Kidney (tissue), 14 donors: ENCODE results near the gene KLK7. TPM values are rescaled to one million over a fixed set of nuclear protein-coding genes. Genes with fewer than 3 reads are reported as not detected.

ENCODE experiments used
- DNase-seq, 5 donors: peaks; one replicate each; pipeline ENCODE4 v3.0.0-alpha.2; 2013 to 2020
- FAIRE-seq: peaks from 2 replicates; lab custom pipeline; 2012; peaks lifted over from hg19 to GRCh38; lab: Jason Lieb, UNC
- H3K27ac ChIP-seq, 2 donors: one replicate each; pipeline ENCODE4 v1.7.0; 2013; ENCODE audit warnings: low read depth in 2 of 2, low read length in 2 of 2, inconsistent platforms in 1 of 2
- H3K27me3 ChIP-seq: one replicate; pipeline ENCODE4 v1.7.1; 2013; ENCODE audit warnings: low read length, inconsistent platforms; ENCODE audit not compliant: control insufficient read depth, insufficient read depth
- H3K36me3 ChIP-seq, 3 donors: one replicate each; pipeline versions ENCODE4 v1.7.0 to v1.7.1; 2013; ENCODE audit warnings: low read length in 3 of 3, control low read depth in 1 of 3, inconsistent platforms in 1 of 3; ENCODE audit not compliant: insufficient read depth in 3 of 3, control insufficient read depth in 2 of 3
- H3K4me1 ChIP-seq, 3 donors: one replicate each; pipeline versions ENCODE4 v1.7.0 to v1.7.1; 2013; ENCODE audit warnings: low read length in 3 of 3, inconsistent platforms in 1 of 3, low read depth in 1 of 3; ENCODE audit not compliant: control insufficient read depth in 2 of 3, insufficient read depth in 2 of 3
- H3K4me3 ChIP-seq, 3 donors: one replicate each; pipeline versions ENCODE4 v1.7.0 to v1.8.1; 2013; ENCODE audit warnings: low read length in 3 of 3, control low read depth in 1 of 3, inconsistent platforms in 1 of 3
- H3K9ac ChIP-seq, 3 donors: one replicate each; pipeline versions ENCODE4 v1.7.0 to v1.7.1; 2013; ENCODE audit warnings: low read length in 3 of 3, control low read depth in 1 of 3, inconsistent platforms in 1 of 3
- H3K9me3 ChIP-seq, 3 donors: one replicate each; pipeline versions ENCODE4 v1.7.0 to v1.7.1; 2013; ENCODE audit warnings: low read length in 3 of 3, control low read depth in 1 of 3, inconsistent platforms in 1 of 3; ENCODE audit not compliant: control insufficient read depth in 2 of 3, insufficient read depth in 1 of 3
- intact Hi-C: fragments of 100-400 bp; cut with DNase I; formaldehyde crosslinking; loops from one replicate; pipeline ENCODE4 v1.11.1; 2022
- polyA plus RNA-seq: library from polyadenylated mRNA; stranded (reverse); fragments of 350-450 nt; fragmentation: Illumina TruSeq; extraction: RNeasy Lipid Tissue Mini Kit (QIAGEN cat#74804); gene quantifications from one replicate; pipeline ENCODE4 v1.2.3, GENCODE V29; 2014; ENCODE audit warnings: low read depth, low replicate concordance; ENCODE audit not compliant: insufficient read depth
- total RNA-seq: library from RNA; stranded (reverse); fragmentation: NEBNext Ultra II Directional; extraction: Animal tissue kit (Norgen Biotek cat#: 25700); gene quantifications from one replicate; pipeline ENCODE4 v1.2.1, GENCODE V29; 2021
- TF ChIP-seq, protein P1 (sequence below): IDR thresholded peaks from 3 replicates; pipeline ENCODE4 v1.5.1; 2012; ENCODE audit warnings: mild to moderate bottlenecking, moderate library complexity, borderline replicate concordance; ENCODE audit not compliant: insufficient read depth; ENCODE audit errors: extremely low read depth
- donor health status: control.
- donor health status: control.
- donor health status: control.
- donor health status: control.
- donor health status: control.
- donor health status: DM: yes; HTN: yes; CAD: no.
- donor health status: Normal renal cell carcinoma (clear cell type).

KLK7 gene
- total and polyA plus RNA-seq, 2 donors from 2014 or later: 1.0 to 22.5 TPM

DNA sequence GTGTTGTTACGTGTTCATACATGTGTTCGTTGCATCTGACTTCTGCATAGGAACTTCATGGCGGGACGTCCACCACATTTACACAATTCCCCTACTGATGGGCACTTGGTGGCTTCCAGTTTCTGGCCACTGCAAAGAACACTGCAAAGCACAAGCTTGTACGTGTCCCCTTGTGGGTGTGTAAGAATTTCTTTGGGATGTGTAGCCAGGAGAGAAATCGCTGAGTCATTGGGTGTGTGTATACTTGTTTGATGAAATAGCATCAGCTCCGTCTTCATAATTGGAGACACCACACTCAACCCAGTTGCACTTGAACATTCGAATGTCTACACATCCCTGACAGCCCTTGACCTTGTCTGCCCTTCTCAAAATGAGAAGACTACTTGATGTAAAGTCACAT lies 50.1 kb downstream of the KLK7 start:
- TF ChIP-seq, protein P1, sequence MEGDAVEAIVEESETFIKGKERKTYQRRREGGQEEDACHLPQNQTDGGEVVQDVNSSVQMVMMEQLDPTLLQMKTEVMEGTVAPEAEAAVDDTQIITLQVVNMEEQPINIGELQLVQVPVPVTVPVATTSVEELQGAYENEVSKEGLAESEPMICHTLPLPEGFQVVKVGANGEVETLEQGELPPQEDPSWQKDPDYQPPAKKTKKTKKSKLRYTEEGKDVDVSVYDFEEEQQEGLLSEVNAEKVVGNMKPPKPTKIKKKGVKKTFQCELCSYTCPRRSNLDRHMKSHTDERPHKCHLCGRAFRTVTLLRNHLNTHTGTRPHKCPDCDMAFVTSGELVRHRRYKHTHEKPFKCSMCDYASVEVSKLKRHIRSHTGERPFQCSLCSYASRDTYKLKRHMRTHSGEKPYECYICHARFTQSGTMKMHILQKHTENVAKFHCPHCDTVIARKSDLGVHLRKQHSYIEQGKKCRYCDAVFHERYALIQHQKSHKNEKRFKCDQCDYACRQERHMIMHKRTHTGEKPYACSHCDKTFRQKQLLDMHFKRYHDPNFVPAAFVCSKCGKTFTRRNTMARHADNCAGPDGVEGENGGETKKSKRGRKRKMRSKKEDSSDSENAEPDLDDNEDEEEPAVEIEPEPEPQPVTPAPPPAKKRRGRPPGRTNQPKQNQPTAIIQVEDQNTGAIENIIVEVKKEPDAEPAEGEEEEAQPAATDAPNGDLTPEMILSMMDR: no peak
- no peaks in the 10 kb centered on the region for H3K27me3 ChIP-seq
- intact Hi-C loops: no loop called here
- H3K9ac ChIP-seq: no peak overlapping the region
- H3K9me3 ChIP-seq: no peaks in the 10 kb centered on the region
- no peak overlapping the region for H3K27ac ChIP-seq
- H3K4me3 ChIP-seq: no peak overlapping the region
- H3K36me3 ChIP-seq: no peaks in the 10 kb centered on the region
- H3K4me1 ChIP-seq: no peaks in the 10 kb centered on the region
- FAIRE-seq (no peak), DNase-seq (no peak)

DNA sequence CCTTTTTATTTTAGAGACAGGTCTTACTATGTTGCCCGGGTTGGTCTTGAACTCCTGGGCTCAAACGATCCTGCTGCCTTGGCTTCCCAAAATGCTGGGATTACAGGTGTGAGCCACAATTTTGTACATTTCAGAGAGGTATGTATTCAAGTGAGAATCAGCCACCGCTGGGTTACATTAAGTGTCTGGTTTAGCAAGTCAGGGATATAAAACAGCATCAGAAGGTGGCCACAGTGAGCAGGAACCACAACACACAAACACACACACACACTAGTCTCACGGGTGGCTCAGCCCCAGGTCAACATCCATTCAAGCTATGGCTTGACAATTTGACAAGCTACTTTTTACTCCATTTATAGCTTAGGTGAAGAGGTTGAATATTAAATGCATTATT lies 51.0 kb downstream of the KLK7 start:
- no peak for FAIRE-seq
- no peak overlapping the region for H3K9ac ChIP-seq
- H3K27ac ChIP-seq: no peak overlapping the region
- TF ChIP-seq, protein P1: no peak
- no peaks in the 10 kb centered on the region for H3K36me3 ChIP-seq
- intact Hi-C loops: no loop called here
- H3K9me3 ChIP-seq: no peaks in the 10 kb centered on the region
- H3K4me1 ChIP-seq: no peaks in the 10 kb centered on the region
- DNase-seq: no peak
- H3K4me3 ChIP-seq: no peak overlapping the region
- no peaks in the 10 kb centered on the region for H3K27me3 ChIP-seq

DNA sequence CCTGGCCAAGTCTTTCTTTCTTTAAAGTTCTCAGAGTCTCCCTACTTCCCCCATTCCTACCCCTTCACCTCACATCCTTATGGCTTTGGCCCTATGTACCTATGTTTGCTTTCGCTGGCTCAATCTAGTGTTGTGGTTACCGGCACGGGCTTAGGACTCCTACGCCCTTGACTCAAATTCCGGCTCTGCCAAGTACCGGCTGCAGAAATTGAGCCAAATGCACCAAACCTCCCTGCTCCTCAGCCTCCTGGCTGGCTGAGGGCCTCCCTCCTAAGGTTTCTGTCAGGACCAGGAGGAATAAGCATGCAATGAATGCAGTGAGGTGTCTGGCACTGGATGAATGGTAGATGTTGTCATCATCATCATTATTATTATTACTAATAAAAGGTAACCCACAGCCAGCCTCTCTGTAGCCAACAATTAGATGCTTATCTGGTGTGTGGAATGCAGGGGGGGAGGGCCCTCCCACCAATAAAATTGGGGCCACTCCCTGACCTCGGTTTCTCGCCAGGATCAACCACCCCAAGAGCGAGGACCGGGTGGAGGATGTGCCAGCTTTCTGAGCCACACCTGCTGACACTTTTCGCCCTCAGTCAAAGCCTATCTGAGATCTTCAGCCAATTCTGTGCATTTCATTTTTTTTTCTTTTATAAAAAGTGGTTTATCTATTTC lies 51.6 kb downstream of the KLK7 start:
- H3K9ac ChIP-seq: no peak overlapping the region
- TF ChIP-seq, protein P1: no peak
- H3K4me1 ChIP-seq: no peaks in the 10 kb centered on the region
- H3K27me3 ChIP-seq: no peaks in the 10 kb centered on the region
- FAIRE-seq: no peak
- H3K9me3 ChIP-seq: no peaks in the 10 kb centered on the region
- H3K4me3 ChIP-seq: no peak overlapping the region
- DNase-seq: no peak
- H3K36me3 ChIP-seq: no peaks in the 10 kb centered on the region
- H3K27ac ChIP-seq: no peak overlapping the region
- intact Hi-C loops: no loop called here

DNA sequence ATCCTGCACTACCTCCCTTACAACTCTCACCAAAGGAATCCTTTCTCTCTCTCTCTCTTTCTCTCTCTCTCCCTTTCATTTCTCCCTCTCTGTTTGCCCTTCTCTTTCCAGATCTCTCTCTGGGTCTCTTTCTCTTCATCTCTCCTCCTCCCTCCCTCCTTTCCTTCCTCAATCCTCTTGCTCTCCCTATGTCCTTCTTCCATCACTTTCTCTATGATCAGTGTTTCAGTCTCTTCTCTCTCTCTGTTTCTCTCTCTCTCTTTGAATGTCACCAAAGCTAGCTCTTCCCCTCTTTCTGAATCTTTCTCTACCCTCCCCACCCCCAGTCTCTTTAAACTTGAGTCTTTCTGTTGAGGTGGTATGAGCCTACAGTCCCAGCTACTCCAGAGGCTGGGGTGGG lies 52.7 kb downstream of the KLK7 start:
- H3K27me3 ChIP-seq: no peaks in the 10 kb centered on the region
- no peak for DNase-seq
- no peak for FAIRE-seq
- no peaks in the 10 kb centered on the region for H3K4me1 ChIP-seq
- H3K4me3 ChIP-seq: no peak overlapping the region
- H3K9me3 ChIP-seq: no peaks in the 10 kb centered on the region
- intact Hi-C loops: no loop called here
- TF ChIP-seq, protein P1: no peak
- H3K27ac ChIP-seq: no peak overlapping the region
- no peak overlapping the region for H3K9ac ChIP-seq
- no peaks in the 10 kb centered on the region for H3K36me3 ChIP-seq
